HG03135 (cell line): Measurements from ENCODE around the gene PCSK2.

ENCODE experiments used
- ATAC-seq: cut with Tn5 transposase; IDR thresholded peaks from one replicate; pipeline ENCODE4 v1.9.1; 2021; ENCODE audit warnings: mild to moderate bottlenecking, moderate library complexity; ENCODE audit not compliant: unreplicated experiment

PCSK2 gene

GRCh38 chr20:17390655-17391054, 163.8 kb downstream of the PCSK2 start:
- no peak for ATAC-seq

GRCh38 chr20:17391127-17391771, 164.4 kb downstream of the PCSK2 start:
- ATAC-seq, result no peak

GRCh38 chr20:17394411-17394810, 167.6 kb downstream of the PCSK2 start:
- ATAC-seq, result no peak

- no peak for ATAC-seq
Observed at GRCh38 chr20:17395729-17396128, 168.9 kb downstream of the PCSK2 start.

GRCh38 chr20:17399303-17399985, 172.6 kb downstream of the PCSK2 start:
- no peak for ATAC-seq

GRCh38 chr20:17403461-17403860, 176.6 kb downstream of the PCSK2 start:
- ATAC-seq, result no peak

- ATAC-seq, result no peak
Observed at GRCh38 chr20:17406051-17406590, 179.3 kb downstream of the PCSK2 start.

GRCh38 chr20:17407550-17407949, 180.7 kb downstream of the PCSK2 start:
- ATAC-seq, result no peak

GRCh38 chr20:17417225-17417624, 190.4 kb downstream of the PCSK2 start:
- no peak for ATAC-seq

- no peak for ATAC-seq
Observed at GRCh38 chr20:17418737-17419136, 191.9 kb downstream of the PCSK2 start.

GRCh38 chr20:17419479-17420041, 192.7 kb downstream of the PCSK2 start:
- ATAC-seq, result no peak

GRCh38 chr20:17421493-17421892, 194.7 kb downstream of the PCSK2 start:
- ATAC-seq, result no peak

GRCh38 chr20:17423782-17424181, 196.9 kb downstream of the PCSK2 start:
- ATAC-seq, result no peak

- no peak for ATAC-seq
Observed at GRCh38 chr20:17427638-17428037, 200.8 kb downstream of the PCSK2 start.

GRCh38 chr20:17430125-17430950, 203.5 kb downstream of the PCSK2 start:
- ATAC-seq, result no peak

GRCh38 chr20:17431621-17432364, 205.0 kb downstream of the PCSK2 start:
- no peak for ATAC-seq

- ATAC-seq, result no peak
Observed at GRCh38 chr20:17436664-17437063, 209.8 kb downstream of the PCSK2 start.

- no peak for ATAC-seq
Observed at GRCh38 chr20:17437251-17437650, 210.4 kb downstream of the PCSK2 start.

- no peak for ATAC-seq
Observed at GRCh38 chr20:17438436-17439039, 211.7 kb downstream of the PCSK2 start.
